Measurements from ENCODE around the gene LGI4. TPM values are rescaled to one million over a fixed set of nuclear protein-coding genes. Genes with fewer than 3 reads are reported as not detected.

LGI4 gene
- 0.37 and 0.43 TPM in 2 replicates for total RNA-seq (2022)
- Bru-seq, nascent RNA: percentile 16 among the genes with signal in this experiment
- BruChase-seq, experiment 1, labeled RNA remaining after a 2-hour chase: percentile 14 among the genes with signal in this experiment
- BruChase-seq, experiment 2, labeled RNA remaining after a 6-hour chase: percentile 19 among the genes with signal in this experiment
- long read RNA-seq, partial matches to known transcripts: 0 of 1 reads
- long read RNA-seq, other reads (novel, unspliced or antisense): 1 of 1 reads

DNA sequence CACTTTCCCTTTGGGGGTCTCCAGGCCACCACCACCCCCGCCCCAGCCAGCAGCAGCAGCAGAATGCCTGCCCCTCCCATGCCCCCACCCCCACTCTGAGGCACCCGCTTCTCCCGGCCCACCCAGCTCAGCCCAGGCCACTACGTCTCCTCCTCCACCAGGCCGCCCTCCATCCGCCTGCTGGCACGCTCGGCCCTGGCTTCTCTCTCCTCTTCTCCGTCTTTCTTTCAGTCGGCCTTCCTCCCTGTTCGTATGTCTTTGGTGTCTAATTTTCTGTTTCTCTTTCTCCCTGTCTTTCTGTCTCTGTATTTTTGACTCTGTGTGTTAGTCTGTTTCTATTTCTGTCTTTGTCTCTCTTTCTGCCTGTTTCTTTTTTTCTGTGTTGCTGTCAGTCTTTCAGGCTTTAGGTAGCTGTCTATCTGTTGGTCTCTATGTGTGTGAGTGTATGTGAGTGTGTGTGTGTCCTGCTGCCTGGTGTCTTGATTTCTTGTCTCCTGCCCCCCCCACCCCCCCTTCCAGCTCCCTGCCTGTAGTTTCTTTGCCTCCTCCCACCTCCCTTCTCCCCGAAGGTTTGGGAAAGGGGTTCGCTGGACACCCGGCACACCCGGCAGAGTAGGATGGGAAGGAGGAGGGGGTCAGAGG, at the start of gene LGI4:
Gene LGI4, minus strand, starts transcription at position 459 of the 642 bp plus-strand sequence. Its CDS starts 379 bp downstream, at position 80.
- peaks cover 15% of the 10 kb centered on the region for H3K4me1 ChIP-seq
- DNase-seq: no peak
- TF ChIP-seq, protein P1, sequence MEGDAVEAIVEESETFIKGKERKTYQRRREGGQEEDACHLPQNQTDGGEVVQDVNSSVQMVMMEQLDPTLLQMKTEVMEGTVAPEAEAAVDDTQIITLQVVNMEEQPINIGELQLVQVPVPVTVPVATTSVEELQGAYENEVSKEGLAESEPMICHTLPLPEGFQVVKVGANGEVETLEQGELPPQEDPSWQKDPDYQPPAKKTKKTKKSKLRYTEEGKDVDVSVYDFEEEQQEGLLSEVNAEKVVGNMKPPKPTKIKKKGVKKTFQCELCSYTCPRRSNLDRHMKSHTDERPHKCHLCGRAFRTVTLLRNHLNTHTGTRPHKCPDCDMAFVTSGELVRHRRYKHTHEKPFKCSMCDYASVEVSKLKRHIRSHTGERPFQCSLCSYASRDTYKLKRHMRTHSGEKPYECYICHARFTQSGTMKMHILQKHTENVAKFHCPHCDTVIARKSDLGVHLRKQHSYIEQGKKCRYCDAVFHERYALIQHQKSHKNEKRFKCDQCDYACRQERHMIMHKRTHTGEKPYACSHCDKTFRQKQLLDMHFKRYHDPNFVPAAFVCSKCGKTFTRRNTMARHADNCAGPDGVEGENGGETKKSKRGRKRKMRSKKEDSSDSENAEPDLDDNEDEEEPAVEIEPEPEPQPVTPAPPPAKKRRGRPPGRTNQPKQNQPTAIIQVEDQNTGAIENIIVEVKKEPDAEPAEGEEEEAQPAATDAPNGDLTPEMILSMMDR (IDR thresholded peaks at IDR 0.05; ENCODE audit: insufficient read depth in 1 of 2, low read depth in 1 of 2, low read length in 1 of 2, severe bottlenecking in 1 of 2, unreplicated experiment in 1 of 2): no peak
- no peaks in the 10 kb centered on the region for H3K36me3 Mint-ChIP-seq (ENCODE audit: insufficient read depth, unreplicated experiment)
- no peaks in the 10 kb centered on the region for H3K27me3 ChIP-seq (replicated peaks; ENCODE audit: control insufficient read depth, insufficient read depth, low read length)
- H3K27ac Mint-ChIP-seq (ENCODE audit: unreplicated experiment): no peak within 1 kb of the TSS
- H3K27me3 Mint-ChIP-seq (ENCODE audit: insufficient read depth, unreplicated experiment): peaks cover 2% of the 10 kb centered on the region
- CTCF ChIA-PET: interaction anchor here (0.7 to 3.5 kb wide), 5 partner anchors 20 to 93 kb away, joined by 3 to 24 read pairs (median 5); partner anchors contain the start of genes FXYD3 and HPN
- H3K36me3 ChIP-seq (ENCODE audit: control insufficient read depth, insufficient read depth, low read length): no peaks in the 10 kb centered on the region
- H3K4me3 Mint-ChIP-seq (ENCODE audit: unreplicated experiment): no peak within 1 kb of the TSS
- BruUV-seq (replicated peaks): no TSS peak
- intact Hi-C loops (cut with micrococcal nuclease; ENCODE audit: unreplicated experiment): loop anchor here (1.0 to 5.0 kb wide), 4 partner anchors 20 to 162 kb away; partner anchors contain the start of gene LSR
- no peaks in the 10 kb centered on the region for H3K9me3 ChIP-seq
- POLR2A ChIA-PET: interaction anchor here (0.5 kb wide), 1 partner anchor 60 kb away, joined by 3 read pairs; no protein-coding TSS in a partner anchor
- no peaks in the 10 kb centered on the region for H3K9me3 Mint-ChIP-seq (ENCODE audit: unreplicated experiment)
- H3K4me3 ChIP-seq (ENCODE audit: low read depth, low read length): peak within 1 kb of the TSS; percentile 18
- H3K4me1 Mint-ChIP-seq (ENCODE audit: low read depth, unreplicated experiment): peaks cover 7% of the 10 kb centered on the region

DNA sequence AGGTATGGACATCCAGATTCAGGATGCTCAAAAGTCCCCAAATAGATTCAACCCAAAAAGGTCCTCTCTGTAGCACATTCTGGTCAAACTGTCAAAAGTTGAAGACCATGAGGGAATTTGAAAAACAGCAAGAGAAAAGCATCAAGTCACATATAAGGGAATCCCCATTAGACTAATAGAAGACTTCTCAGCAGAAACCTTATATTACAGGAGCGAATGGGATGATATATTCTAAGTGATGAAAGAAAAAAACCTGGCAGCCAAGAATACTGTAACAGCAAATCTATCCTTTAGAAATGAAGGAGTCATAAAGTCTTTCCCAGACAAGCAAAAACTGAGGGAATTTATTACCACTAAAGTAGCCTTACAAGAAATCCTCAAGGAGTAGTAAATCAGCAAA, 49.4 kb upstream of the LGI4 start:
- Histone ChIP-seq H3K36me3 (ENCODE audit: control insufficient read depth, insufficient read depth, low read length) (no peaks in the 10 kb centered on the region), H3K4me3 (ENCODE audit: low read depth, low read length) (no peak overlapping the region), H3K9me3 (no peaks in the 10 kb centered on the region), H3K27me3 (replicated peaks; ENCODE audit: control insufficient read depth, insufficient read depth, low read length) (no peaks in the 10 kb centered on the region), H3K4me1 (no peaks in the 10 kb centered on the region)
- no peaks in the 10 kb centered on the region for H3K36me3 Mint-ChIP-seq (ENCODE audit: insufficient read depth, unreplicated experiment)
- ChIA-PET POLR2A (no interaction called here), CTCF (no interaction called here)
- BruUV-seq (replicated peaks): no TSS peak
- TF ChIP-seq, protein P1 (IDR thresholded peaks at IDR 0.05; ENCODE audit: insufficient read depth in 1 of 2, low read depth in 1 of 2, low read length in 1 of 2, severe bottlenecking in 1 of 2, unreplicated experiment in 1 of 2): no peak
- peaks cover 6% of the 10 kb centered on the region for H3K27me3 Mint-ChIP-seq (ENCODE audit: insufficient read depth, unreplicated experiment)
- no peaks in the 10 kb centered on the region for H3K9me3 Mint-ChIP-seq (ENCODE audit: unreplicated experiment)
- DNase-seq: no peak
- no peaks in the 10 kb centered on the region for H3K4me1 Mint-ChIP-seq (ENCODE audit: low read depth, unreplicated experiment)
- intact Hi-C loops (cut with micrococcal nuclease; ENCODE audit: unreplicated experiment): no loop called here
- no peak overlapping the region for H3K27ac Mint-ChIP-seq (ENCODE audit: unreplicated experiment)
- no peak overlapping the region for H3K4me3 Mint-ChIP-seq (ENCODE audit: unreplicated experiment)

DNA sequence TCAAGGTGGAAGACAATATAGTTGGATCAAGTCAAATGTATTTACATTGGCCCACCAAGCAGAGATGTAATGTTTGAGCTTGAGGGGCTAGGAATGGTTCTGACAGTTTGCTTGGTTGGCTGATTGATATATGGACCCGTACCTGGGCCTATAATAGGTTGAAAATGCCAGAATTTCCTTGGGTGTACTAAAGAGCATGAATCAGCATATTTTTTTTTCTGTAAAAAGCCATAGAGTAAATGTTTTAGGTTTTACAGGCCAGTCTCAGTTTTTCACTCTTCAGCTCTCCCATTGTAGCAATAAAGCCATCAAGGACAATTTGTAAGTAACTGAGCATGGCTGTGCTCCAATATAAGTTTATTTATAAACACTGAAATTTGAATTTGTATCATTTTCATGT, 46.5 kb upstream of the LGI4 start:
- intact Hi-C loops (cut with micrococcal nuclease; ENCODE audit: unreplicated experiment): no loop called here
- Mint-ChIP-seq H3K36me3 (ENCODE audit: insufficient read depth, unreplicated experiment) (no peaks in the 10 kb centered on the region), H3K27ac (ENCODE audit: unreplicated experiment) (no peak overlapping the region), H3K27me3 (ENCODE audit: insufficient read depth, unreplicated experiment) (peaks cover 3% of the 10 kb centered on the region), H3K4me1 (ENCODE audit: low read depth, unreplicated experiment) (no peaks in the 10 kb centered on the region), H3K4me3 (ENCODE audit: unreplicated experiment) (no peak overlapping the region), H3K9me3 (ENCODE audit: unreplicated experiment) (peaks cover 9% of the 10 kb centered on the region)
- ChIA-PET CTCF (no interaction called here), POLR2A (no interaction called here)
- no peak for DNase-seq
- H3K4me1 ChIP-seq: no peaks in the 10 kb centered on the region
- TF ChIP-seq, protein P1 (IDR thresholded peaks at IDR 0.05; ENCODE audit: insufficient read depth in 1 of 2, low read depth in 1 of 2, low read length in 1 of 2, severe bottlenecking in 1 of 2, unreplicated experiment in 1 of 2): no peak
- no peak overlapping the region for H3K4me3 ChIP-seq (ENCODE audit: low read depth, low read length)
- H3K36me3 ChIP-seq (ENCODE audit: control insufficient read depth, insufficient read depth, low read length): no peaks in the 10 kb centered on the region
- BruUV-seq (replicated peaks): no TSS peak
- H3K27me3 ChIP-seq (replicated peaks; ENCODE audit: control insufficient read depth, insufficient read depth, low read length): no peaks in the 10 kb centered on the region
- peaks cover 14% of the 10 kb centered on the region for H3K9me3 ChIP-seq

All from Caco-2 (cell line).